ENCODE results near the gene CRY1. TPM values are rescaled to one million over a fixed set of nuclear protein-coding genes. Genes with fewer than 3 reads are reported as not detected.

The CRY1 gene
- total RNA-seq, 2 experiments from 2014 or later = 70.7 to 77.4 TPM

DNA sequence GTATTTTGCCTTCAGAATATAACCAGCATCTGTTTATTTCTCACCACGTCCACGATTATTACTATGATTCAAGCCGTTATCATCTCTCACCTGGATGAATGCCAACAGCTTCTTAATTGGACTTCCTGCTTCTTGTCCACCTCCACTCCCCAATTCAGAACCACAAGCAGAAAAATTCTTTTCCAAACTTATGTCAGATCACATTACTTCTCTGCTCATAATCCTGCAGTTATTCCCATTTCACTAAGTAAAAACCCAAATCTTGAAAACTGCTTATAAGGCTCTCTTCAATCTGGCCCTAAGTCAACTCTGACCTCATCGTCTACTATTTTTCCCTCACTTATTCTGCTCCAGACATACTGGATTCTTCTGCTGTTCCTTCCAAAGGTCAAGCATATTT is 2.0 kb downstream of the CRY1 start:
- ChIA-PET POLR2A (interaction anchor here (1.9 to 2.8 kb wide), 4 partner anchors 13 to 789 kb away, joined by 9 to 48 read pairs (median 20); partner anchors contain the start of genes TCP11L2 and TMEM263), CTCF (interaction anchor here (0.7 to 2.0 kb wide), 6 partner anchors 12 to 101 kb away, joined by 3 to 15 read pairs (median 4); no protein-coding TSS in a partner anchor)
- H3K36me3 ChIP-seq (ENCODE audit: insufficient read depth, low read length) = no peaks in the 10 kb centered on the region
- Mint-ChIP-seq H3K27me3 (no peaks in the 10 kb centered on the region), H3K4me3 (no peak overlapping the region), H3K9me3 (no peaks in the 10 kb centered on the region), H3K4me1 (ENCODE audit: low read depth) (peaks cover 35% of the 10 kb centered on the region), H3K27ac (no peak overlapping the region), H3K36me3 (ENCODE audit: low read depth) (peaks cover 28% of the 10 kb centered on the region)
- TF ChIP-seq, protein P1, sequence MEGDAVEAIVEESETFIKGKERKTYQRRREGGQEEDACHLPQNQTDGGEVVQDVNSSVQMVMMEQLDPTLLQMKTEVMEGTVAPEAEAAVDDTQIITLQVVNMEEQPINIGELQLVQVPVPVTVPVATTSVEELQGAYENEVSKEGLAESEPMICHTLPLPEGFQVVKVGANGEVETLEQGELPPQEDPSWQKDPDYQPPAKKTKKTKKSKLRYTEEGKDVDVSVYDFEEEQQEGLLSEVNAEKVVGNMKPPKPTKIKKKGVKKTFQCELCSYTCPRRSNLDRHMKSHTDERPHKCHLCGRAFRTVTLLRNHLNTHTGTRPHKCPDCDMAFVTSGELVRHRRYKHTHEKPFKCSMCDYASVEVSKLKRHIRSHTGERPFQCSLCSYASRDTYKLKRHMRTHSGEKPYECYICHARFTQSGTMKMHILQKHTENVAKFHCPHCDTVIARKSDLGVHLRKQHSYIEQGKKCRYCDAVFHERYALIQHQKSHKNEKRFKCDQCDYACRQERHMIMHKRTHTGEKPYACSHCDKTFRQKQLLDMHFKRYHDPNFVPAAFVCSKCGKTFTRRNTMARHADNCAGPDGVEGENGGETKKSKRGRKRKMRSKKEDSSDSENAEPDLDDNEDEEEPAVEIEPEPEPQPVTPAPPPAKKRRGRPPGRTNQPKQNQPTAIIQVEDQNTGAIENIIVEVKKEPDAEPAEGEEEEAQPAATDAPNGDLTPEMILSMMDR (IDR thresholded peaks at IDR 0.05) = no peak
- H3K27ac ChIP-seq (ENCODE audit: low read depth in 1 of 2, low read length in 2 of 2) = no peak overlapping the region
- H3K27me3 ChIP-seq (ENCODE audit: control insufficient read depth in 1 of 2, insufficient read depth in 2 of 2, low read length in 2 of 2) = no peaks in the 10 kb centered on the region
- no peak for DNase-seq
- ATAC-seq (ENCODE audit: poor library complexity) = no peak
- peaks cover 0 to under 1% of the 10 kb centered on the region in 2 experiments for H3K9me3 ChIP-seq (ENCODE audit: control insufficient read depth in 1 of 2, insufficient read depth in 1 of 2, low read length in 2 of 2)
- H3K4me3 ChIP-seq (ENCODE audit: low read length) = no peak overlapping the region
- H3K4me1 ChIP-seq (ENCODE audit: insufficient read depth, low read length) = peaks cover 35% of the 10 kb centered on the region
- intact Hi-C loops (cut with DNase I, micrococcal nuclease) = loop anchor here (2.0 to 10.0 kb wide), 9 partner anchors 13 to 1984 kb away; partner anchors contain the start of genes CKAP4 (in 1 of the 2), FICD (in 1 of the 2), TCP11L2 (in 1 of the 2) and WASHC4 (in 1 of the 2)

DNA sequence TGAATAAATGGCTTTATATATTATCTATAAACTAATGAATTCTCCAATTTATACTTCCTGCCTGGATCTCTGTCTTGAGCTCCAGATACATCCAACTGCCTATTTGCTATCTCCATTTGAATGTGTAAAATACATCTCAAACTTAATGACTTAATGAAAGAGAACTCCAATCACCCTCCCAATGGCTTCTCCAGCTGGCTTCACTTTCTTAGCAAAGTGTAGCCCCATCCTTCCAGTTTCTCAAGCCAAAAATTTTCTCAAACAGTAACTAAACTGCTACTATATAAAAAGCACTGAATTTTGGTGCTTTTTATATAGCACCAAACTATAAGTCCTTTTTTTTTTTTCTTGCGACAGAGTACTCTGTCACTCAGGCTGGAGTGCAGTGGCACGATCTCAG is 2.6 kb downstream of the CRY1 start:
- H3K27ac Mint-ChIP-seq = no peak overlapping the region
- Histone ChIP-seq H3K4me1 (ENCODE audit: insufficient read depth, low read length) (peaks cover 37% of the 10 kb centered on the region), H3K27me3 (ENCODE audit: control insufficient read depth in 1 of 2, insufficient read depth in 2 of 2, low read length in 2 of 2) (no peaks in the 10 kb centered on the region), H3K27ac (ENCODE audit: low read depth in 1 of 2, low read length in 2 of 2) (no peak overlapping the region), H3K4me3 (ENCODE audit: low read length) (no peak overlapping the region), H3K9me3 (ENCODE audit: control insufficient read depth in 1 of 2, insufficient read depth in 1 of 2, low read length in 2 of 2) (no peaks in the 10 kb centered on the region), H3K36me3 (ENCODE audit: insufficient read depth, low read length) (no peaks in the 10 kb centered on the region)
- H3K27me3 Mint-ChIP-seq = no peaks in the 10 kb centered on the region
- ChIA-PET POLR2A (interaction anchor here (1.5 kb wide), 1 partner anchor 135 kb away, joined by 3 read pairs; the partner anchor contains the start of gene TMEM263), CTCF (interaction anchor here (0.7 to 1.3 kb wide), 3 partner anchors 14 to 89 kb away, joined by 3 to 5 read pairs (median 4); no protein-coding TSS in a partner anchor)
- peaks cover 32% of the 10 kb centered on the region for H3K36me3 Mint-ChIP-seq (ENCODE audit: low read depth)
- peaks cover 40% of the 10 kb centered on the region for H3K4me1 Mint-ChIP-seq (ENCODE audit: low read depth)
- H3K9me3 Mint-ChIP-seq = no peaks in the 10 kb centered on the region
- TF ChIP-seq, protein P1 (IDR thresholded peaks at IDR 0.05) = no peak
- no peak for ATAC-seq (ENCODE audit: poor library complexity)
- intact Hi-C loops (cut with DNase I, micrococcal nuclease) = loop anchor here (2.0 to 10.0 kb wide), 9 partner anchors 14 to 1983 kb away; partner anchors contain the start of genes CKAP4 (in 1 of the 2), FICD (in 1 of the 2), TCP11L2 (in 1 of the 2) and WASHC4 (in 1 of the 2)
- H3K4me3 Mint-ChIP-seq = no peak overlapping the region
- DNase-seq = no peak

DNA sequence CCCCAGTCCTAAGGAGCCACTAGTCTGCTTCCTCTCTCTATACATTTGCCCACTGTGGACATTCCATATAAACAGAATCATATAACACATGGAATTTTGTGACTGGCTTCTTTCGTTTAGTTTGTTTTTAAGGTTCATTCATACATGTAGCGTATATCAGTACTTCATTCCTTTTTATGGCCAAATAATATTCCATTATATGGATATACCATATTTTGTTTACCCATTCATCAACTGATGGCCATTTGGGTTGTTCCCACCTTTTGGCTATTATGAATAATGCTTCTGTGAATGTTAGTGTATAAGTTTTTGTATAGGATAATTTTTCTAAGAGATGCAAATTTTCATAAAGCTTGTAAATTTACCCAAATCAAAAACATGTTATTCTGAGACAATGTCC is 4.4 kb downstream of the CRY1 start:
- peaks cover 49% of the 10 kb centered on the region for H3K4me1 Mint-ChIP-seq (ENCODE audit: low read depth)
- H3K27me3 Mint-ChIP-seq = no peaks in the 10 kb centered on the region
- ChIA-PET POLR2A (no interaction called here), CTCF (no interaction called here)
- Histone ChIP-seq H3K9me3 (ENCODE audit: control insufficient read depth in 1 of 2, insufficient read depth in 1 of 2, low read length in 2 of 2) (no peaks in the 10 kb centered on the region), H3K4me3 (ENCODE audit: low read length) (no peak overlapping the region), H3K36me3 (ENCODE audit: insufficient read depth, low read length) (no peaks in the 10 kb centered on the region), H3K27me3 (ENCODE audit: control insufficient read depth in 1 of 2, insufficient read depth in 2 of 2, low read length in 2 of 2) (no peaks in the 10 kb centered on the region), H3K27ac (ENCODE audit: low read depth in 1 of 2, low read length in 2 of 2) (no peak overlapping the region), H3K4me1 (ENCODE audit: insufficient read depth, low read length) (peaks cover 33% of the 10 kb centered on the region)
- TF ChIP-seq, protein P1 (IDR thresholded peaks at IDR 0.05) = no peak
- H3K9me3 Mint-ChIP-seq = no peaks in the 10 kb centered on the region
- H3K4me3 Mint-ChIP-seq = no peak overlapping the region
- DNase-seq (no peak), ATAC-seq (ENCODE audit: poor library complexity) (no peak)
- intact Hi-C loops (cut with DNase I, micrococcal nuclease) = no loop called here
- H3K36me3 Mint-ChIP-seq (ENCODE audit: low read depth) = peaks cover 34% of the 10 kb centered on the region
- no peak overlapping the region for H3K27ac Mint-ChIP-seq

Measured in CD4-positive, alpha-beta T cell (primary cell).